OCI-M2 (cell line): ENCODE results near the gene MYH9.

Experiments
- DNase-seq: peaks from one replicate; lab custom pipeline; 2025; ENCODE audit not compliant: unreplicated experiment; lab: John Stamatoyannopoulos, UW

The MYH9 gene

GRCh38 chr22:36234919-36235318 is 152.8 kb downstream of the MYH9 start:
- DNase-seq: no peak

- DNase-seq: no peak
Measured at GRCh38 chr22:36234213-36234612, 153.6 kb downstream of the MYH9 start.

GRCh38 chr22:36233796-36234195 is 154.0 kb downstream of the MYH9 start:
- DNase-seq: no peak

- DNase-seq: no peak
Measured at GRCh38 chr22:36232715-36233401, 154.9 kb downstream of the MYH9 start.
